ENCODE data around the gene ARMH1.

DNA sequence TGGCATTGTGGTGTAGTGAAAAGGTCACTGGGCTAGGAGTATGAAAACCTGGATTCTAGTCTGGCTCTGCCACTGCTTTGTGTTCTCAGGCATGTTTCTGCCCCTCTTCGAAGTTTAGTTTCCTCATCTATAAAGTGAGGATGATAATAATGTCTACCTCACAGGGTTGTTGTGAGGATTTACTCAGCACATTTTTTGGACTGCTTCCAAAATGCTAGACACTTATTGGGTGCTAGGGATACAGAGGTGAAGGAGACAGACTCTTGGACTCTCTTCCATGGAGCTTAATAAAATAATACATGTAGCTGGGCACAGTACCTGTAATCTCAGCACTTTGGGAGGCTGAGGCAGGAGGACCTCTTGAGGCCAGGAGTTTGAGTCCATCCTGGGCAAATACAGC is 68.7 kb downstream of the ARMH1 start:
- TF ChIP-seq EZH2 (IDR thresholded peaks at IDR 0.05; ENCODE audit: insufficient read depth, poor library complexity, severe bottlenecking) (no peak), EZH2phosphoT487 (IDR thresholded peaks at IDR 0.05; ENCODE audit: insufficient read depth, low read depth) (no peak)
